ENCODE results near the gene TTLL5. TPM values are rescaled to one million over a fixed set of nuclear protein-coding genes. Genes with fewer than 3 reads are reported as not detected.
A peak's percentile ranks its signal among the peaks of the same experiment; 100 is the strongest.

The TTLL5 gene
- total and polyA plus RNA-seq, 7 donors = 4.8 to 36.6 (median 17.9) TPM

- Histone ChIP-seq H3K27me3 (no peaks in the 10 kb centered on the region), H3K4me3 (no peak overlapping the region), H3K9me3 (peaks cover 0 to 2% (median 0%) of the 10 kb centered on the region in 4 donors), H3K36me3 (peaks cover 0 to 37% (median 2%) of the 10 kb centered on the region in 4 donors), H3K27ac (no peak overlapping the region), H3K4me1 (peaks cover 0 to 17% (median 12%) of the 10 kb centered on the region in 4 donors)
- DNase-seq = no peak
- 92 to 93% methylated on average over 2 of the region's 2 CpGs for whole genome bisulfite sequencing, 2 donors
- no peak for TF ChIP-seq POLR2AphosphoS5 (IDR thresholded peaks at IDR 0.05)
- TF ChIP-seq EP300 (IDR thresholded peaks at IDR 0.05) = no peak
- TF ChIP-seq POLR2A (IDR thresholded peaks at IDR 0.05) = no peak
- TF ChIP-seq CTCF (IDR thresholded peaks at IDR 0.05) = no peak
- intact Hi-C loops (cut with DNase I) = no loop called here
Measured at GRCh38 chr14:75697918-75698317, 36.9 kb downstream of the TTLL5 start.

- TF ChIP-seq EP300 (IDR thresholded peaks at IDR 0.05) (no peak), POLR2AphosphoS5 (IDR thresholded peaks at IDR 0.05) (no peak), POLR2A (IDR thresholded peaks at IDR 0.05) (no peak), CTCF (IDR thresholded peaks at IDR 0.05) (no peak)
- Histone ChIP-seq H3K36me3 (peaks cover 0 to 27% (median 2%) of the 10 kb centered on the region in 4 donors), H3K27me3 (no peaks in the 10 kb centered on the region), H3K27ac (no peak overlapping the region), H3K9me3 (peaks cover 0 to 2% (median 0%) of the 10 kb centered on the region in 4 donors), H3K4me1 (peaks cover 0 to 22% (median 16%) of the 10 kb centered on the region in 4 donors), H3K4me3 (no peak overlapping the region)
- 91 to 96% methylated on average over 3 of the region's 3 CpGs for WGBS, 2 donors
- DNase-seq = no peak
- intact Hi-C loops (cut with DNase I) = no loop called here
Measured at GRCh38 chr14:75699331-75699730, 38.3 kb downstream of the TTLL5 start.

GRCh38 chr14:75700295-75700694 lies 39.2 kb downstream of the TTLL5 start:
- TF ChIP-seq POLR2AphosphoS5 (IDR thresholded peaks at IDR 0.05) (no peak), CTCF (IDR thresholded peaks at IDR 0.05) (no peak), EP300 (IDR thresholded peaks at IDR 0.05) (no peak), POLR2A (IDR thresholded peaks at IDR 0.05) (no peak)
- Histone ChIP-seq H3K9me3 (peaks cover 0 to 2% (median 0%) of the 10 kb centered on the region in 4 donors), H3K4me3 (no peak overlapping the region), H3K27ac (no peak overlapping the region), H3K27me3 (no peaks in the 10 kb centered on the region), H3K36me3 (peaks cover 0 to 20% (median 2%) of the 10 kb centered on the region in 4 donors), H3K4me1 (peaks cover 0 to 22% (median 16%) of the 10 kb centered on the region in 4 donors)
- WGBS, 2 donors = 93 to 97% methylated on average over 6 of the region's 6 CpGs
- no peak for DNase-seq
- intact Hi-C loops (cut with DNase I) = loop anchor here (10.0 kb wide), 2 partner anchors 655 to 685 kb away; no protein-coding TSS in a partner anchor

- H3K9me3 ChIP-seq = peaks cover 0 to 2% (median 0%) of the 10 kb centered on the region in 4 donors
- 83 to 92% methylated on average over 2 of the region's 2 CpGs for WGBS, 2 donors
- H3K27ac ChIP-seq = peak overlapping the region; percentile 34 to 67 (median 54)
- no peaks in the 10 kb centered on the region for H3K27me3 ChIP-seq
- peaks cover 0 to 23% (median 2%) of the 10 kb centered on the region in 4 donors for H3K36me3 ChIP-seq
- H3K4me1 ChIP-seq = peaks cover 0 to 22% (median 16%) of the 10 kb centered on the region in 4 donors
- H3K4me3 ChIP-seq = no peak overlapping the region
- no peak for DNase-seq
- intact Hi-C loops (cut with DNase I) = loop anchor here (10.0 kb wide), 2 partner anchors 653 to 683 kb away; no protein-coding TSS in a partner anchor
- TF ChIP-seq EP300 (IDR thresholded peaks at IDR 0.05) (no peak), POLR2A (IDR thresholded peaks at IDR 0.05) (no peak), CTCF (IDR thresholded peaks at IDR 0.05) (no peak)
Measured at GRCh38 chr14:75702122-75702521, 41.1 kb downstream of the TTLL5 start.
